Measurements from ENCODE around the gene PCOLCE2. TPM values are rescaled to one million over a fixed set of nuclear protein-coding genes. Genes with fewer than 3 reads are reported as not detected.

PCOLCE2 gene
- total RNA-seq, 1 experiment from 2014 or later, result 4.4 TPM

GRCh38 chr3:142796823-142797222 is 92.1 kb downstream of the PCOLCE2 start (continued):
- no peak for TF ChIP-seq REST (IDR thresholded peaks at IDR 0.05; ENCODE audit: low read depth)
- TF ChIP-seq ZFX (IDR thresholded peaks at IDR 0.05), result no peak

GRCh38 chr3:142795332-142795731 is 93.6 kb downstream of the PCOLCE2 start:
- TF ChIP-seq ZFX (IDR thresholded peaks at IDR 0.05), result no peak
- TF ChIP-seq CEBPB (IDR thresholded peaks at IDR 0.05; ENCODE audit: low read depth), result no peak
- TF ChIP-seq EGR1 (IDR thresholded peaks at IDR 0.05; ENCODE audit: low read depth), result no peak
- TF ChIP-seq FOSL1 (IDR thresholded peaks at IDR 0.05; ENCODE audit: low read depth), result no peak
- TF ChIP-seq POLR2A (IDR thresholded peaks at IDR 0.05; ENCODE audit: borderline replicate concordance, extremely low read depth, insufficient read depth, insufficient read length), result no peak
- TF ChIP-seq SIN3A (IDR thresholded peaks at IDR 0.05; ENCODE audit: low read depth), result no peak
- no peak for TF ChIP-seq MAX (IDR thresholded peaks at IDR 0.05)
- no peak for TF ChIP-seq TCF7L2 (IDR thresholded peaks at IDR 0.05; ENCODE audit: borderline replicate concordance, extremely low read depth, insufficient read depth, insufficient read length)
- no peak for TF ChIP-seq CBX3 (IDR thresholded peaks at IDR 0.05; ENCODE audit: low read depth)
- no peak for TF ChIP-seq ZNF274 (IDR thresholded peaks at IDR 0.05; ENCODE audit: low read depth, low read length)
- TF ChIP-seq ATF3 (IDR thresholded peaks at IDR 0.05), result no peak
- TF ChIP-seq REST (IDR thresholded peaks at IDR 0.05; ENCODE audit: low read depth), result no peak
- no peak for TF ChIP-seq JUND (IDR thresholded peaks at IDR 0.05)
- TF ChIP-seq RAD21 (IDR thresholded peaks at IDR 0.05; ENCODE audit: low read depth), result no peak
- no peak for TF ChIP-seq ELF1 (IDR thresholded peaks at IDR 0.05; ENCODE audit: borderline replicate concordance, low read depth)
- TF ChIP-seq YY1 (IDR thresholded peaks at IDR 0.05; ENCODE audit: extremely low read depth, insufficient replicate concordance, low read depth, low read length), result no peak

More at GRCh38 chr3:142795332-142795731, 93.6 kb downstream of the PCOLCE2 start:
- BruUV-seq (replicated peaks), result no TSS peak
- no peak overlapping the region for H3K4me2 ChIP-seq (ENCODE audit: low read length)
- no peak overlapping the region for H3K27ac ChIP-seq (ENCODE audit: low read depth, low read length)
- H3K9ac ChIP-seq (ENCODE audit: low read length), result no peak overlapping the region
- ChIA-PET CTCF (no interaction called here), RAD21 (ENCODE audit: low non-redundant PET in 1 of 2, low total read pairs in 2 of 2, uncharacterized antibody in 2 of 2, unreplicated experiment in 2 of 2) (no interaction called here), POLR2A (no interaction called here)
- no peak overlapping the region for H2AFZ ChIP-seq (ENCODE audit: low read depth, low read length, poor library complexity, severe bottlenecking)
- no peaks in the 10 kb centered on the region for H3K9me2 ChIP-seq (ENCODE audit: insufficient read depth)
- intact Hi-C loops (cut with micrococcal nuclease), result no loop called here
- H3K79me2 ChIP-seq (ENCODE audit: insufficient read depth, low read length), result no peaks in the 10 kb centered on the region
- no peaks in the 10 kb centered on the region for H3K4me1 ChIP-seq (ENCODE audit: control insufficient read depth in 1 of 2, insufficient read depth in 2 of 2, low read length in 2 of 2)
- H3K4me3 ChIP-seq (replicated peaks in 1 of 2; ENCODE audit: low read depth in 1 of 2, low read length in 2 of 2), result no peak overlapping the region
- H3K27me3 ChIP-seq (ENCODE audit: insufficient read depth, low read length), result no peaks in the 10 kb centered on the region
- no peak for DNase-seq (ENCODE audit: low read depth, low spot score)
- H3K36me3 ChIP-seq (ENCODE audit: control insufficient read depth in 1 of 2, insufficient read depth in 2 of 2, low read length in 2 of 2), result no peaks in the 10 kb centered on the region
- no peaks in the 10 kb centered on the region for H4K20me1 ChIP-seq (ENCODE audit: insufficient read depth)
- no peak for ATAC-seq
- H3K9me3 ChIP-seq (ENCODE audit: control insufficient read depth in 1 of 2, insufficient read depth in 1 of 2, low read depth in 1 of 2, low read length in 2 of 2), result no peaks in the 10 kb centered on the region

All from HCT116 (cell line).